Measurements from ENCODE around the gene KRT23.

KRT23 gene

DNA sequence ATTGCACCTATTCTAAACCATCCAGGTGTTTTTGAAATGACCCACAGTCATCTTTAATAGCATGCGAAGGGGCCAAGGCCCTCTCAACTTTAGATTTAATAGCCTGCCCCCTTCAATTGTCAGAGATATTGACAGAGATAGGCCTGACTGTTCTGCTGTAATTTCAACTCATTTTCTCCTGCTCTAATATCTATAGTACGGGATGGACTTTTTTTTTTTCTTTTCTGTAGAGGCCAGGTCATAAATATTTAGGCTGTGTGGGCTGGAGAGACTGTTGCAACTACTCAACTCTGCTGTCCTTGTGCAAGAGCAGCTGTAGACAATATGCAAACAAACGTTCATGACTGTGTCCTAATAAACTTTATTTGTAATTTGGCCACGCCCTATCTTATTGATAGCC lies 27.7 kb downstream of the KRT23 start:
- TF ChIP-seq GATA2 (IDR thresholded peaks at IDR 0.05; ENCODE audit: low read depth, low read length) (no peak), GATA3 (IDR thresholded peaks at IDR 0.05; ENCODE audit: low read depth, low read length) (no peak)

DNA sequence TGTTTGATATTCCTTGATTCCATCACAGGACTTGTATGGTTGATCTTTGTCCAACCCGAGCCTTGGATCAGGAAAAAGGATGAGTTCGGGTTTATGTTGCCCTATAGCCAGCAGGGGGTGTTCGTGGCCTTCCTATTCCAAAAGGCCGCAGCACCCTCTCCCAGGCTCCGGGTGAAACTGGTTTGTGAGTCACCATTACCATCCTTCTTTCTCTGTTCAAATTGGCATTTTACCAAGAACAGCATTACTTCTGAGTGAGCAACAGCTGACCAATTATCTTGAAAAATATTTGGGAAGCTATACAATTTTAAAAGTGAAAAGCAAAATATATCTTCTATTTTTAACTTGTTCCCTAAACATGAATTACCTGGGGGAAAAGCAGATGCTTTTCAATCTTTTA lies 28.1 kb downstream of the KRT23 start:
- TF ChIP-seq GATA2 (IDR thresholded peaks at IDR 0.05; ENCODE audit: low read depth, low read length) (no peak), GATA3 (IDR thresholded peaks at IDR 0.05; ENCODE audit: low read depth, low read length) (no peak)

DNA sequence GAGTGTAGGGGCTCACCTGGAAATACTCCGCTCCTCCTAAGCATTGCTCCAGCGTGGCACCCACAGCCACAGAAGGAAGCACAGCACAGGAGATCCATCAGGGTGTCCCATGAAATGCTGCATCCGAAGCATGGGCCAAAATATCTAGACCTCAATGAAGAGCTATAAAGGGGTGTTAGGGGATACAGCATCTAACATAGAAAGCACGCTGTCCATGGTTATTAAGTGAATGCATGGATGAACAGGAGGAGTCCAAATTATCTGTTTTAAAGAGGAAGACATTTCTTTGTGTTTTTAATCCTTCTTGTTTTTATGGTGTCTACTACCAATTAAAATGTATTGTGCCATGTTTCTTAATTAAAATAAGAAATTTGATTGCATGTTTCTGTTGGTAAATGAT lies 30.8 kb downstream of the KRT23 start:
- no peak for TF ChIP-seq GATA3 (IDR thresholded peaks at IDR 0.05; ENCODE audit: low read depth, low read length)
- no peak for TF ChIP-seq GATA2 (IDR thresholded peaks at IDR 0.05; ENCODE audit: low read depth, low read length)

DNA sequence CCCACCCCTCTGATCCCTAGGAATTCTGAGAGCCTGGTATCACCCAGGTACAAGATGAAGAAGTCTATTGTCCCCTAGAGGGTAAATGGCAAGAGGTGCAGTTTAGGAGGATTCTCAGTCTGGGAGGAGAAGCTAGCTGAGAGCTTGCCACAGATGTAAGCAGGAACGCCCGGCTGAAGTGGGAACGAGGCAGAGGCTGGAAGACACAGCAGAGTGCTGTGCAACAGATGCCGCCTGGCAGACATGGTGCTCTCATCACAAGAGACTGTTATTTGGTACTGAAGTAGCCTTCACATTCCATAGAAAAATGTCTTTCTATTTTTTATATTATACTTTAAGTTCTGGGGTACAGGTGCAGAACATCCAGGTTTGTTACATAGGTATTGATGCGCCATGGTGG lies 32.1 kb downstream of the KRT23 start:
- no peak for TF ChIP-seq GATA2 (IDR thresholded peaks at IDR 0.05; ENCODE audit: low read depth, low read length)
- no peak for TF ChIP-seq GATA3 (IDR thresholded peaks at IDR 0.05; ENCODE audit: low read depth, low read length)

DNA sequence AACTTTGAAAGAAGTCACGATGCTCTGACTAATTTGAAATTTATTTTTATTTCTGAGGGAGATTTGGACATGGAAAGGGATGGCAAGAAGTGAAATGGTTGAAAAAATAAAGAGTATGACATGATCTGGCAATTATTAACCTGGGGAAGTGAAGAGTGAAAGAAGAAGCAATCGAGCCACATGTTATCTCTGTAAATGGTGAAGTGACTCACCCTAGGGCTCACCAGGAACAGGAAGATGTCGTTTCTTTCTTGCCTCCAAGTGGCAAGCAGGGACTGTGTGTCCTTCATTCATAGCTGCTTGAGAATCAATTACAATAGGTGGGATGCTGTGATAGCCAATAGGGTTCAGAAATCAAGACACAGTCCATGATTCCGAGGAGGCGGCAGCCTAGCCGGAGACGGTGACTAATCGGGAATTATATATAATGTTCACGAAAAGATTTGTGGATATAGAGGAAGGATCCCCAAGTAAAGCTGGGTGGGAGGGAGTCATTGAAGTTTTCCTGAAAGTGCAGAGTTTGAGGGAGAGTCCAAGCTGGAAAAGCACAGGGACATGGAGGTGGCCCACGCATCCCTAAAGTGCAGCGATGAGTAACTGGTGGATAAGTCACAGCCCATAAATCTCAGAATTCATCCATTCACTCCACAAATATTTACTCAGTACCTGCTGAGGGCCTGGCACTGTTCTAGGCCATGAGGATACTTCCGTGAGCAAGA lies 34.2 kb downstream of the KRT23 start:
- no peak for TF ChIP-seq GATA2 (IDR thresholded peaks at IDR 0.05; ENCODE audit: low read depth, low read length)
- TF ChIP-seq GATA3 (IDR thresholded peaks at IDR 0.05; ENCODE audit: low read depth, low read length) = no peak

DNA sequence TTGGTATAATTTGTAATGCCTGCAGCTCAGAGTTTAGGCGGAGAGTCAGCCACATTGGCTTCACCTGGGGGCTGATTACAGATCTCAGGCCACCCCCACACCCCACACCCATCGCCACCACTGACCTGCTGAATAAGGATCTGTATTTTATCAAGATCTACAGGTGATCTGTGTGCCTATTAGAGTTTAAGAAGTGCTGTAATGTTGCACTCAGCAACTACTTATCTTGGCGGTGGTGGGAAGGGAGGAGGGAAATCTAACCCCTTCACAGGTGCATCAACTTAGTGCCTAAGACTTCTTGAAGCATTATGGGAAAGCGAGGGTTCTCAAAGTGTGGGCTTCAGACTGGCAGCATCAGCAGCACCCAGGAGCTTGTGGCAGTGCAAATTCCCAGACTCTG lies 34.9 kb downstream of the KRT23 start:
- no peak for TF ChIP-seq GATA2 (IDR thresholded peaks at IDR 0.05; ENCODE audit: low read depth, low read length)
- TF ChIP-seq GATA3 (IDR thresholded peaks at IDR 0.05; ENCODE audit: low read depth, low read length) = no peak

DNA sequence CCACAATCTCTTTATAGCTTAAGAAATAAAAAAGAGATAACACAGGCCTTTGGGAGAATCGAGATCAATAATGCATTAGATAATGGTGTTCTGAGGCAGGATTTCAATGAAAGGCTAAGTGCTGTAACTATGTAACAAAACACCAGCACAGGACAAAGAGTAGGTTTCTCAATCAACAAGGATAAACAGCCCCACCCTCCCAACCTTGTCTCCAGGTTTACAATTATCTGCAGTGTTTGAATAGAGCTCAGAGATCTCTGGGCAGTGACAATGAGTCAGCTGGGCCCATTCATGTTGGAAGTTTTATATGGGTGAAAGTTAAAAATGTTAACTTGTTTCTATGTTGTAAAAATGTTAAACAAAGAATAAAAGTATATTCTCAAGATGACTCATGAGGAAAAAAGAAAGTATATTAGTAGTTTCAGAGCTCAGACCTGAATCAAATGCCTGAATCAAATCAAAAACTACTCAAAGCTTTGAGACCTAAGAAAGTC lies 35.4 kb downstream of the KRT23 start:
- TF ChIP-seq GATA3 (IDR thresholded peaks at IDR 0.05; ENCODE audit: low read depth, low read length) = no peak
- no peak for TF ChIP-seq GATA2 (IDR thresholded peaks at IDR 0.05; ENCODE audit: low read depth, low read length)

DNA sequence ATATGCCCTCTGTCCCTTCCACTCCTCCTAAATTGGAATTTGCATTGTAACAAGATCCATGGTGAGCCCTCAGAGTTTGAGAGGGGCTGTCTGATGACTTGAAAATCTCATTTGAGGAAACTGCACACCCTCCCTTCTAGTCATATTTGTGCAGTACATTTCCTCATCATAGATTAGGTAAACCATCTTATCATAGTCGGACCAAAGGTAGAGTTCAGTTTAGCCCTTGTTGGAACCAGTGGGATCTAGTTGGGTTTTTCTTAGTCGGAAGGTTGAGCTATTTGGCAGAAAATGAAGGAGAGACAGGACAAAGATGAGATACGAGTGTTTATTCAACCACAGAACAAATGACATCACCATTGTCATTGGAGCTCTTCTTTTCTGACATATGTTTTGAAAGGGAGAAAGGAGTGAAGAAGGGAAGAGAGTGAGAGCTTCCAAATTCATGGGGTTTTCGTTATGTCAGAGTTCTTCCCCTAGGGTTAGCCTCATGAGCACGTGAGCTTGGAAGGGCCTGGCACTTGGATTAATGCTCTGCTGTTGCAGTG lies 36.6 kb downstream of the KRT23 start:
- TF ChIP-seq GATA2 (IDR thresholded peaks at IDR 0.05; ENCODE audit: low read depth, low read length) (no peak), GATA3 (IDR thresholded peaks at IDR 0.05; ENCODE audit: low read depth, low read length) (no peak)

DNA sequence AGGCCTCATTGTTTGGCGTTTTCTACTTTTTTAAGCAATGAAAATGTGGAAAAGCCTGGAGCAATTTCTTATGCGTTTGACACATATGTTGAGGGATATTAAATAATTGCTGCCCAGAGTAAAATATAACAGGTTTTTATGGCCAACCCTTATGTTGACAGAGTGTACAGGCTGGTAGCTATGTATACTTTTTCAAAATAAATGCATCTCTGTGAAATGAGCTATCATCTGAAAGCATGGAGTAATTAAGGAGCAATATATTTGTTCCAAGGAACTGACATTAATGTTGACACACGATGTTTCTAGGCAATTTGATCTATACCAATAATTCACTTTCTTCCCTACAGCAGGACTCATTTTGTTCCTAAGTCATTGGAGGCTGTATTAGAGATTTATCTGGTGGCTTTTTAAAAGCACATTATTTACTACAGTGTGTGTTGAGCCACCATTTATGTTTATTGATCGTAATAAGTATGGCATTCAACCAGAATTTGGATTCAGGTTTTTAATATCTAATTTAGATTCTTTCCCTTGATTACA lies 40.5 kb downstream of the KRT23 start:
- TF ChIP-seq GATA2 (IDR thresholded peaks at IDR 0.05; ENCODE audit: low read depth, low read length) (no peak), GATA3 (IDR thresholded peaks at IDR 0.05; ENCODE audit: low read depth, low read length) (no peak)

DNA sequence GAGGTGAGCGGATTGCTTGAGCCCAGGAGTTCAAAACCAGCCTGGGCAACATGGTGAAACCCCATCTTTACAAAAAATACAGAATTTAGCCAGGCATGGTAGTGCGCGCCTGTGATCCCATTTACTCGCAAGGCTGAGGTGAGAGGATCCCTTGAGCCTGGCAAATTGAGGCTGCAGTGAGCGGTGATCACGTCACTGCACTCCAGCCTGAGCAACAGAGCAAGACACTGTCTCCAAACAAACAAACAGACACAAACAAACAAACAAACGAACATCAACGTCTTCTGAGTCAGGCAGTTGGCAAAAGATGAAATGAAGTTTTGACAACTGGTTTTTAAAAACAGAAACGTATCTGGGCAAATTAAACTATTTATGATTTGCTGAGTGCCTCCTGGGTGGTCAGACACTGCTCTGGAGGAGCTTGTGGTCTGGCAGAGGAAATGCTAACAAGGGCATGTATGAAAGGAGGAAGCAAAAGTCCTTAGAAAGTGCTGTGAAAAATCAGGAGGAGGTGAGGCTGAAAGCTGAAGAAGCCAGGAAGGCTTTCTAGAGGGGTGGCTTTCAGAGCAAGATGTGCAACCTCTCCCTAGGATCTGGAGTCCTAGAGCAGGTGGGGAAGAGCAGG lies 42.2 kb downstream of the KRT23 start:
- TF ChIP-seq GATA2 (IDR thresholded peaks at IDR 0.05; ENCODE audit: low read depth, low read length) (no peak), GATA3 (IDR thresholded peaks at IDR 0.05; ENCODE audit: low read depth, low read length) (no peak)

DNA sequence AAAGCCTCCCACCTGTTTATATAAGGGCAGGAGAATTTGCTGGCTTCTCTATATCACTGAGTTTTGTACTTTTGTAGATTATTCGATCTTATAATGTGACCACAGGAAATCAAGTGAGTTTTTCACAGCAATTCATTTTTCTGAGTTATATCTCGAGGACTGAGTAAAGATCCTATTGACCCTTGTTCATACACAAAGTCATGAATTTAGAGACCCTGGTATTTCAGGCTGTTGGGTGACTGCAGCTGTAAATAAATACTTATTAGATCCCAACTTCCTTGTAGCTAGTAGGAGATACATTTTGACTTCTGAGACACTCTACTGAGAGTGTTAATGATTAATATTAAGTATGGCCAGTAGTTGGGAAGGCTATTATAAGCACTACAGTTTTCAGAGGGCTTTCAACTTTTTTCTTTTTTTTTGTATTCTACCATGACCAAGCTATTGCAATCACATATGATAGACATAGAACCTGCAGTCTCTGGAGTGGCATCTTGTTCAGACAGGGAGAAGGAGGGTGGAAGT lies 49.2 kb downstream of the KRT23 start:
- TF ChIP-seq GATA3 (IDR thresholded peaks at IDR 0.05; ENCODE audit: low read depth, low read length) (no peak), GATA2 (IDR thresholded peaks at IDR 0.05; ENCODE audit: low read depth, low read length) (no peak)

DNA sequence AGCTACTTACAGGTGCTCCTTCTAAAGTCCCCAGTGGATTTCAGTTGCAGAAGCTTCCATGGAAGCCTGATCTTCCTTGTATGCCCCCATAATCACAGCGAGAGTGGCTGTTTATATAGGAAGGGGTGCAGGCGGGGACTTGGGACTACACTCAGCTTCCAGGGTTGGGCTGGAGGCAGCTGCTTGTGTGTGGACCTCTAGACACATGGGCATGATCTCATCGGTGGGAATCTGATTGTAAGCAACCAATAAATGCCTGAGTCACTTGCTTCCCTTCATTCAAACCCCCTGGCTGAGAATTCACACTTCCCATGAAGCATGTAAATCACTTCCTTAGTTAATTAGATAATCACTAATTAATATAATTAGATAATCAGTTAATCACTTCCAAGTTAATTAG lies 51.4 kb downstream of the KRT23 start:
- TF ChIP-seq GATA3 (IDR thresholded peaks at IDR 0.05; ENCODE audit: low read depth, low read length) = no peak
- TF ChIP-seq GATA2 (IDR thresholded peaks at IDR 0.05; ENCODE audit: low read depth, low read length) = no peak

DNA sequence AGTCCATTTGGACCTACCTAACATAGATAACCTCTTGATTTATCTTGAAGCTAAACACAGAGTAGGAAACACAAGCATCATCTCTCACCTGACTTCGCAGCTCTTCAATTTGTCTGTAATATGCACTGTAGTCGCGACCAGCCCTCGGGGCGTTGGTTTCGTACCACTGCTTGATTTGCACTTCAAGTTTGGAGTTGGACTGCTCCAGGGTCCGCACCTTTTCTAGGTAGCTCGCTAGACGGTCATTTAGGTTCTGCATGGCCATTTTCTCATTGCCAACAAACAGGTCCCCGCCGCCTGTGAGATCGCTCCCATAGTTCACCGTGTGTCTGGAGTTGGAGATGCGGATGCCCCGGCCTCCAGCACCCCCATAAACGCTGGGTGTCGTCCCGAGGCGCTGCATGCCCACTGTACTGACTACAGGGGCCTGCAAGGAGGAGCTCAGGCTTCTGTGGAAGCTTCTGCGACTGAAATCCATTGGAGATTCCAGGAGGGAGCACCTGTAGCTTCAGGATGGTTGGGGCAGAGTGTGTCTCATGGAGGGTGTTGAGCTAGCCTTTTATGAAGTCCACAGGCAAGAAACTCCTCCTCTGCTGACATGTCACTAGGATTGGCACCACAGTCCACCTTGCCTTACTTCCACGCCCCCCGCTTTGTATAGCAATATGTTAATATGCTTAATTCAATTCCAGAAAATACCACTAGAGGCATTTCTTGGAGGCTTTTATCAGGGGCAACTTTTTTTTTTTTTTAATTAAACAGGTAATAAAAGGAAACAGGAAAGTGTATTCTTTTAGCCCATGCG lies 52.5 kb downstream of the KRT23 start, which contains the start of gene KRT20:
KRT20 (minus strand) TSS at position 535 of the 805 bp plus-strand sequence; CDS start at position 478, 57 bp downstream.
- TF ChIP-seq GATA2 (IDR thresholded peaks at IDR 0.05; ENCODE audit: low read depth, low read length) = no peak
- no peak for TF ChIP-seq GATA3 (IDR thresholded peaks at IDR 0.05; ENCODE audit: low read depth, low read length)

Measured in SH-SY5Y (cell line).